Measurements from ENCODE around the gene VPS16.
A peak's percentile ranks its signal among the peaks of the same experiment; 100 is the strongest.
"Not testable (repeated sequence)": the region's sequence is repeated elsewhere in the genome, so short reads cannot be mapped to it uniquely, and the experiment has no call there.

Gene VPS16

DNA sequence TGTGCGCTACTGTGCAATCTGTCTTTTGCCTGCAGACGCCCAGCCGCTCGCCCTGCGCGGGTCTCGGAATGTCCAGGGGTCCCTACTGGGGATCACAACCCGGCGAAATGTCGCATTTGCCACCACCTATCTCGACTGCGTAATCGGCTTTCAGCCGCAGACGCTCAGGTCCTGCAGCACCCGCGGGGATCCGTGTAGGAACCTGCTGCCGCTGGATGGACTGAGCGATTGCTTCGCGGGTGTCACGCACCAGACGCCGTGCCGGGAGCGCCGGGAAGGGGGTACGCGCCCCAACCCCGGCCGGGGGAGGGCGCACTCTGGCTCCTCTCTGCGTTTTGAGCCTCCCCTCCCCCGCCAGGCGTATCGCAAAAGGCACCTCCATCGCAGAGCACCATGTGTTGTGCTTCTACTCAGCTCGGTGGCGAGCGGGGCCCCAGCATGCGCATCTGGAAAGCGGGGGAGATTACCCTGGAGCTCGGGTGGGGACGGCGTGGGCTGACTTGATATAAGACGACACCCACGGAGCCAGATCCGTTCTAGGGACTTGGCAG lies 32.0 kb downstream of the VPS16 start:
- peak; percentile 78 for DNase-seq

GRCh38 chr20:2873010-2873746 lies 32.6 kb downstream of the VPS16 start, which contains the start of gene PTPRA:
PTPRA (plus strand) TSS chr20:2873481; CDS start chr20:2964278, 90,797 bp downstream.
- peak; percentile 91 for DNase-seq

DNA sequence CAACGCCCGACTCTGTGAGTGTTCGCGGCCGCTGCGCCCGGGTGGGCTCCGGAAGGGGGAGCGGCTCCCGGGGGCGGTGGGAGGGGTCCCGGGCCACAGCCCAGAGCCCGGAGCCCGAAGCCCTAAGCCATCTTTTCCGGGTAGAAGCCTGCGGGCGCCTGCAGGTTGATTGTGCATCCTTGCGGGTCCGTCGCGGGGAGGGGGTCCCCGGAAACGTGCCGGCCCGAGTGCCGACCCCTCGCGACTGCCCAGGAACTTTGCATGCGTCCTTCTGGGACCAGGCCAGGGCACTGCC lies 33.1 kb downstream of the VPS16 start:
- no peak for DNase-seq

GRCh38 chr20:2874456-2874855 lies 33.9 kb downstream of the VPS16 start:
- DNase-seq, result no peak

GRCh38 chr20:2875690-2876203 lies 35.2 kb downstream of the VPS16 start:
- DNase-seq, result no peak

DNA sequence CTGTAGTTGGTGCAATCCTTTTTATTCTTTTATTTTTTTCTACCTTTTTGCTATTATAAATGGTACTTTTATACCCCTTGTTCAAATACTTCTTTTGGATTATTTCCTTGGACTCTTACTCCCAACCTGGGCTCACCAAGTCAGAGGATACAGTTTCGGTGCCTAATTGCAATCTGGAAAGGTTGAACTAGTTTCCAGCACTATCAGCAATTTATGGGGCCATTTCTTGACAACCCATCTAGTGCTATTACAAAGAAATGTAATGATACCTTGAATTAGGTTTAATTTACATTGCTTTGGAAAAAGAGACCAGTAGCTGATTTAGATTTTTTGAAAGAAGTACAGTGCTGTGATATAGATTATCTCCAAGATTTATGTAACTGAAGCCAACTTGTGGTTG lies 38.0 kb downstream of the VPS16 start:
- DNase-seq, result no peak

DNA sequence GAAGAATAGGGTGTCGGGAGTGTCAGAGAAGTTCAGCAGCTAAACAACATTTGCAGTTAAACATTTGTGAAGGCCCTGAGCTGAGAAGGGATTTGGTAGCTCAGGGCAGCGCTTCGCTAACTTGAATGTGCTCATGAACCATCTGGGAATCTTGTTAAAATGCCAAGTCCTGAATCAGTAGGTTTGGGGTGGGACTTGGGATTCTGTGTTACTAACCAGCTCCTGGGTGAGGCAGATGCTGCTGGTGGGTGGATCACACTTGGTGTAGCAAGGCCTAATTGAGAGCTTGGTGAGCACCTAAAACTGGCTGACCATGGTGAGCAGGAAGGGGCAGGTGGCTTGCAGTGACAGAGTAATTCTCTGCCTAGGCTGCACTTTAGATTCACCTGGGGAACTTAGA lies 38.6 kb downstream of the VPS16 start:
- no peak for DNase-seq

DNA sequence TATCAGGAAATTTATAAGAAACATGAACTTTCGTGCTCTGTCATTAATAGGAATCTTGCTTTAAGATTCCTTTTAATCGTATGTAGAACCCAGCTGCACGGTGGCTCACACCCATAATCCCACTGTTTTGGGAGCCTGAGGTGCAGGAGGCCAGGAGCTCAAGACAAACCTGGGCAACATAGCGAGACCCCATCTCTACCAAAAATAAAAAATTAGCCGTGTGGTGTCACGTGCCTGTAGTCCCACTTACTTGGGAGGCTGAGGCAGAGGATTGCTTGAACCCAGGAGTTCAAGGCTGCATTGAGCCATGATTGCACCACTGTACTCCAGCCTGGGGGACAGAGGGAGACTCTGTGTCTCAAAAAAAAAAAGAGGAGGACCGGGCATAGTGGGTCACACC lies 40.1 kb downstream of the VPS16 start:
- DNase-seq, result no peak

DNA sequence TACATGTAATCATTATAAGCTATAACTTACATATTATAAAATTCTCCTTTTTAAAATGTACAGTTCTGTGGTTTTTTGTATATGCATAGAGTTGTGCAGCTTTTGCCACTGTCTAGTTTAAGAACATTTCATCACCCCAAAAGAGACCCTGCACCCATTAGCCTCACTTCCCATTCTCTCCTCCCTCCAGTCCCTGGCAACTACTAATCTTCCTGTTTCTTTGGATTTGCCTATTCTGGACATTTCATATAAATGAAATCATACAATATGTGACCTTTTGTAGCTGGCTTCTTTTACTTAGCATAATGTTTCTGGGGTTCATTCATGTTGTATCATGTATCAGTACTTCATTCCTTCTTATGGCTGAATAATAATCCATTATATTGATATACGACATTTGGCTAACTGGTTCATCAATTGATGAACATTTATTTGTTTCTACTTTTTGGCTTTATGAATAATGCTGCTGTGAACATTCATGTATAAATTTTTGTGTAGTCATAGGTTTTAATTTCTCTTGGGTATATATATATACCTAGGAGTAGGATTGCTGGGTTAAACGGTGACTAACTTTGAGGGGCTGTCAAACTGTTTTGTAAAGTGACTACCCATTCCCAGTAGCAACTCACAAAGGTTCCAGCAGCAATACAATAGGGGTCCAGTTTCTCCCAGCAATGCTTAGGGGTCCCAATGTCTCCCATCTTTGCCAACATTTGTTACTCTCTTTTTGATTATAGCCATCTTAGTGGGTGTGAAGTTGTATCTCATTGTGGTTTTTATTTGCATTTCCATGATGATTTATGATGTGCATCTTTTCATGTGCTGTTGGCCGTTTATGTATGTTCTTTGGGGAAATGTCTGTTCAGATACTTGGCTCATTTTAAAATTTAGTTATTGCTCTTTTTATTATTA lies 43.4 kb downstream of the VPS16 start:
- DNase-seq, result no peak

DNA sequence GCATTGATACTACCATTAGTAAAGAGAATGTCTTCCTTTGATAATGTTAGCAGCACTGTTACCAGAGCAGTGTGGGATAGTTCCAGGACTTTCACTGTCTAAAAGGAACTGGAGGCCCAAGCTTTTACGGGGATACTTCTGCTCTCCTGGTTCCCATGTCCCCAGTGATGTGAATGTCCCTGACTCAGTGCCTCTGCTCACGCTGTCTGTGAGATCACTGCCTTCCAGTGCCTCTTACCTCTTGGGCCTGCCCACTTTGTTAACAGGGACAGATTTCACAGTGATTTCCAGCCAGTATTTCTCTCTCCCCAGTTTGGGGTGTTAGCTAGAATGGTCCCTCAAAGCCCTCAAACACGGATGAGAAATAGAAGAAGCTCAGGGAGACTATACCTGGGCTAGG lies 47.2 kb downstream of the VPS16 start:
- DNase-seq, result no peak

DNA sequence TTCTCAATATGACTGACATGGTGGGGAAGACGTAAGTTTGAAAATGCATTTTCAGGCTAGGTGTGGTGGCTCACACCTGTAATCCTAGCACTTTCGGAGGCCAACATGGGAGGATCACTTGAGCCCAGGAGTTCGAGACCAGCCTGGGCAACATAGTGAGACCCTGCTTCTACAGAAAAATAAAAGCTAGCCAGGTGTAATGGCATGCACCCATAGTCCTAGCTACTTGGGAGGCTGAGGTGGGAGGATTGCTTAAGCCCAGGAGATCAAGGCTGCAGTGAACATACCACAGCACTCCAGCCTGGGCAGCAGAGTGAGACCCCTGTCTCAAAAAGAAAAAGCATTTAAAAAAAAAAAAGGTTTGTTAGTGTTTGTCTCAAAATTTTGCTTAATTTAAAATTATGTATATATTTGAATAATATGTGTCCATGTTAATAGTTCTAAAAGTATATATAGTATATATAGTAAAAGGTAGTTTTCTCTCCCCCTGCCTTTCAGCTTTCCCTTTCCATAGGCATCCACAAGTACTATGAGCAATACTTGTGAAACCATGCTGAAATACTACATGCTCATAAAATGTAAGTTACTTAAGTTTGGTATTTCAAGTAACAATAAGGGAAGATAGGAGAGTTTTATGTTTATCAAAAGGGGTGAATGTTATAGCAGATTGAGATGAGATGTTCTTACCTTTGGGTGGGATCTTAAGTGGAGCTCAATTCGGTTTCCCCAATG lies 47.8 kb downstream of the VPS16 start:
- no peak for DNase-seq

DNA sequence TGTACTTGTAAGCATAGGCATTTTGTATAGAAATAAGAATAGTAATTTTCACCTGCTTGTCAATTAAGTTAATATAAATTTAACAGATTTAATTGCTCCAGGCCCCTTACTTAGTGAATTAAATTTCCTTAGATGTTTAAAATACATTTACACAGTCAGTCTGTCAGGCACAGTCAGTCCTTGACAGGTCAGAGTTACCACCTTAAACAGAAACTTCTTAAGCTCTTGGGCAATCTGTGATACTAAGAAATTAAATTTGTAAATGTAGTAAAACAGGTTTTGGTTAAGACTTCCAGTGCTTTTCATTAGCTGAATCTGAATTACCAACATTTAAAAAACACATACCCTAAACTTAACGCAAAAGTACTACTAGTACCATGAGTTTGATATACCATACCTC lies 48.7 kb downstream of the VPS16 start:
- DNase-seq, result no peak

GRCh38 chr20:2889797-2890196 lies 49.3 kb downstream of the VPS16 start:
- no peak for DNase-seq

- DNase-seq, result no peak
Observed at GRCh38 chr20:2890742-2891141, 50.2 kb downstream of the VPS16 start.

DNA sequence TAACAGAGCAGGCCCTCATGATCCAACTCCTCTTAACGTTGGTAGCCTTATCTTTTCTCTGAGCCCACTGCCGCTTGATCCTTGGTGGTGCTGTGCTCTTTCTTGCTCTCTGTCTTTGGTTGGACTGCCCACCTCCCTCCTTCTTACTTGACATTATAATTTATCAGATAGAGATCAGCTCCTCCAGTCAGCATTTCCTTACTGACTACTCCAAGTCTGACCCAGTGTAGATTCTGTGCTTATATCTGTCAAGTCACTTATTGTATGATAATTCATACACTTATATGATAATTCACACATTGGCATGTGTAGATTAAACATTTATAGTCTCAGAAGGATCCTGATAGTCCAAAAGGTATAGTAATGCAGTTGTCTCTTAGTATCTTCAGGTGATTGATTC lies 50.8 kb downstream of the VPS16 start:
- no peak for DNase-seq

DNA sequence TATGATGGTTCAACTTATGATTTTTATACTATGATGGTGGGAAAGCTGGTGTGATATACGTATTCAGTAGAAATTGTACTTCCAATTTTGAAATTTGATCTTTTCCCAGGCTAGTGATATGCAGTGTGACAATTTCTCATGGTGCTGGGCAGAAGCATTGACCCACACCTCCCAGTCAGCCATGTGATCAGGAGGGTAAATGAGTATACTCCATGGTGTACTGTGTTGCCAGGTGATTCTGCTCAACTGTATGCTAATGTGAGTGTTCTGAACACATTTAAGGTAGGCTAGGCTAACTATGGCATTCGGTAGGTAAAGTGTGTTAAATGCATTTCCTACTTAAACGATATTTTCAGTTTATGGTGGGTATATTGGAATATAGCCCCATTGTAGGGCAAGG lies 51.8 kb downstream of the VPS16 start:
- no peak for DNase-seq

- no peak for DNase-seq
Observed at GRCh38 chr20:2894221-2894620, 53.7 kb downstream of the VPS16 start.

GRCh38 chr20:2895154-2895553 lies 54.6 kb downstream of the VPS16 start:
- DNase-seq, result not testable (repeated sequence)

- no peak for DNase-seq
Observed at GRCh38 chr20:2899243-2899642, 58.7 kb downstream of the VPS16 start.

DNA sequence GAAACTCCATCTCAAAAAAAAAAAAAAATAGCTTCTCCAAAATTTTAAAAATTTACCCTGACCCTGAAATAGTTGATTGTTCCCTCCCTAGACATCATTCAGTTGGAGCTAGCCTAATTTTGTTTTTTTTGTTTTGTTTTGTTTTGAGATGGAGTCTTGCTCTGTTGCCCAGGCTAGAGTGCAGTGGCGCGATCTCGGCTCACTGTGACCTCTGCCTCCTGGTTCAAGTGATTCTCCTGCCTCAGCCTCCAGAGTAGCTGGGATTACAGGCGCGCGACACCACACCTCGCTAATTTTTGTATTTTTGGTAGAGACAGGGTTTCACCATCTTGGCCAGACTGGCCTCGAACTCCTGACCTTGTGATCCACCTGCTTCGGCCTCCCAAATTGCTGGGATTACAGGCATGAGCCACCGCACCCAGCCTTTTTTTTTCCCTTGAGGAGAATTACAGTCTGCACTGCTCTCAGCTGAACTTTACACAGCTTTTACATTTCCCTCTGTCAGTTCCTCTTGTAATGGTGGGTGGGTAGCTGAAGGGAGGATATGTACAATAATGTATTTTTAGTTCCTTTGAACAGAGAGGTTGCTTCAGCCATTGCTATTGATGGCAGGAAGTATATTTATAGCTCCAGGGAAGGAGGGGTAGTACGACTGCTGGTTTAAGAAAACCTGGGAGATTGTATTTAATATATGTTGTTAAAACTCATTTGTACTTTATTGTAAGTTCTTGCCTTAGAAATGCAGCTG lies 60.5 kb downstream of the VPS16 start:
- no peak for DNase-seq

DNA sequence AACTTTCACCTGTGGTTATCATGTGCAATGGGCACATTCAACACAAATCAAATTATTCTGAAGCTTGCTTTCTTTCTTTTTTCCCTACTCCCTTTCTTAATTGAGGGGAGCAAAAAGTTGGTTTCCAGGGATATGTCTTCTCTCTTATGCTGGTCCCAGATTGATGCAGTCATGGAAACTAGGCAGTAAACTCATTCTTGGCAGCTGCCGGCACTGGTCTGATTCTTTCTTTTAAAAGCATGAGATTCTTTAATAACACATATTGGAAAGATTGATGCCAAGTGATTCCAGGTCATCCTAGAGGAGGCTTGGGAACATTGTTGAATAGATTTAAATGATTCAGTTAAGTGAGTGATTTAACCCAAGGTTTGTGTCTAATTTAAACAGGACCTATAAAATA lies 61.7 kb downstream of the VPS16 start:
- DNase-seq, result no peak

GRCh38 chr20:2902818-2903217 lies 62.3 kb downstream of the VPS16 start:
- no peak for DNase-seq

Measured in activated CD4-positive, alpha-beta T cell treated with anti-CD3 and anti-CD28 coated beads, Interleukin-2, amount 50 U/mL, for 1 hour (primary cell).